Rectal smooth muscle tissue (tissue), 1 donor: Measurements from ENCODE around the gene ARMC2.
"Not testable (repeated sequence)": the region's sequence is repeated elsewhere in the genome, so short reads cannot be mapped to it uniquely, and the experiment has no call there.

Experiments
- H3K27ac ChIP-seq: one replicate; pipeline ENCODE4 v1.7.0; 2013; ENCODE audit warnings: low read depth, low read length, inconsistent platforms
- H3K27me3 ChIP-seq: one replicate; pipeline ENCODE4 v1.7.0; 2013; ENCODE audit warnings: low read length; ENCODE audit not compliant: control insufficient read depth, insufficient read depth
- H3K36me3 ChIP-seq: one replicate; pipeline ENCODE4 v1.7.0; 2013; ENCODE audit warnings: low read length; ENCODE audit not compliant: control insufficient read depth, insufficient read depth
- H3K4me1 ChIP-seq: one replicate; pipeline ENCODE4 v1.7.0; 2013; ENCODE audit warnings: low read length; ENCODE audit not compliant: control insufficient read depth, insufficient read depth
- H3K4me3 ChIP-seq: one replicate; pipeline ENCODE4 v1.7.0; 2013; ENCODE audit warnings: low read length
- H3K9ac ChIP-seq: one replicate; pipeline ENCODE4 v1.7.0; 2013; ENCODE audit warnings: low read length

The ARMC2 gene

DNA sequence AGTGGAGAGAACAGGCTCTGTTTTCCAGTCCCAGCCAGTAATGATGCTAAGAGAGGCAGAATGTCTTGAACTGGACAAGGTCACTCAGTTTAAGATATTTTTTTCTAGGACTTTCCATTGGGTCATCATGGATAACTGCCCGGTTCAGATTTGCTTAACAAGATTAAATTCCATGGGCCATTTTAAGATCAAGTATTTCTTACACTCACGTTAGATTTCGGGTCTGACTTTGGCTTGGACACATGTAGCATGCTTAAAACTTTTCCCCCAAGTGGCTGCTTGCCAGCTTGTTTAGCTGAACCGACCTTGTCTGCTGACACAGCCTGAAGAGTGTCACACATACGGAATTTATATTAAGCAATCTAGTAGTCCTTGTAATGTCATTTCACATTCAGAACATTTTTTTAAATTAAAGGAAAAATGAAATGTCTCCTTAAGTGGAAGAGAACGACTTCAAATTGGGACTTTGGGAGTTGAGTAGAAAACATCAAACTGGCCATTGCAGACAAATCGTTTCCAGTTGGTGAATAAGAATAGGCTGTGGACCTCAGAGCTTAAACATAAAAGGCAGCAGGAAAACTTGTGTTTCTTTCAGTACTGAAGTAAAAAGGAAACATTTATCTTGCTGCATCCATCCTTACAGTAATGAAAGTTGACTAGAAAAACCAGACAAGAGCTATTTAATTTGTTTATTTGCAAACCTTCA lies 29.0 kb downstream of the ARMC2 start:
- H3K9ac ChIP-seq, result no peak overlapping the region
- no peak overlapping the region for H3K4me3 ChIP-seq
- H3K36me3 ChIP-seq, result no peaks in the 10 kb centered on the region
- H3K4me1 ChIP-seq, result no peaks in the 10 kb centered on the region
- H3K27me3 ChIP-seq, result no peaks in the 10 kb centered on the region
- H3K27ac ChIP-seq, result no peak overlapping the region

DNA sequence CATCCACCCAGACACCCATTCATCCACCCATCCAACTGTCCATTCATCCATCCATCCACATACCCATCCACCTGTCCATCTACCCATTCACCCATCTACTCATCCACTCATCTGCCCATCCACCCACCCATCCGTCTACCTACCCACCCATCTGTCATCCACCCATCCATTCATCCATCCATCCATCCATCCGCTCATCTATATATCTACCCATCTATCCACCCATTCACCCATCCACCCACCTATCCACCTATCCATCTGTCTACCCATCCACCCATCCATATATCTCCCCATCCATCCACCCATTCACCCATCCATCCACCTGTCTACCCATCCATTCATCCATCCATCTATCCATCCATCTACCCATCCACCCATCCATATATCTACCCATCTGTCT lies 30.7 kb downstream of the ARMC2 start:
- no peak overlapping the region for H3K4me3 ChIP-seq
- H3K27ac ChIP-seq, result no peak overlapping the region

DNA sequence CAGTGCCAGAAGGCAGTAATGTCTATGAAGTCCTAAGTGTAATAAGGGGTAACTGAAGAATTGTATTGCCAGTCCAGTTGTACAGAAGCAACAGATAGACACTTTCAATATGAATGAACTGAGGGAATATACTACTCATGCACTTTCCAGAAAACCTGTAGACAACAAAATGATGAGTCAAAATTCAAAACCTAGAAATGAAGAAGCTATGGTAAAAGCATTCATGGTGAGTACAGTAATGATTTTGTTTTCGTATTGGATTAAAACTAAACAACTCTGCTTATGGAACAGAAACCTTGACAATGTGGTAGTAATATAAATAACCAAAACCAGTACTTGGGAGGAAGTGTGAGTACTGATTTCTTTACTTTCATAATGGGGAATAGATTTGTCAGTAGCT lies 35.0 kb downstream of the ARMC2 start:
- no peak overlapping the region for H3K27ac ChIP-seq
- no peak overlapping the region for H3K9ac ChIP-seq
- no peaks in the 10 kb centered on the region for H3K36me3 ChIP-seq
- H3K4me3 ChIP-seq, result no peak overlapping the region
- H3K4me1 ChIP-seq, result no peaks in the 10 kb centered on the region
- no peaks in the 10 kb centered on the region for H3K27me3 ChIP-seq

More for the DNA sequence above, 30.7 kb downstream of the ARMC2 start:
- Histone ChIP-seq H3K27me3 (no peaks in the 10 kb centered on the region), H3K9ac (no peak overlapping the region), H3K36me3 (no peaks in the 10 kb centered on the region), H3K4me1 (no peaks in the 10 kb centered on the region)

- H3K36me3 ChIP-seq, result no peaks in the 10 kb centered on the region
- H3K27ac ChIP-seq, result no peak overlapping the region
- H3K4me3 ChIP-seq, result no peak overlapping the region
- no peak overlapping the region for H3K9ac ChIP-seq
- H3K27me3 ChIP-seq, result no peaks in the 10 kb centered on the region
- H3K4me1 ChIP-seq, result no peaks in the 10 kb centered on the region
Measured at GRCh38 chr6:108884211-108885059, 36.2 kb downstream of the ARMC2 start.

GRCh38 chr6:108888052-108888451 lies 39.8 kb downstream of the ARMC2 start:
- Histone ChIP-seq H3K4me3 (no peak overlapping the region), H3K27ac (no peak overlapping the region), H3K9ac (no peak overlapping the region), H3K4me1 (no peaks in the 10 kb centered on the region), H3K27me3 (no peaks in the 10 kb centered on the region), H3K36me3 (no peaks in the 10 kb centered on the region)

- no peaks in the 10 kb centered on the region for H3K4me1 ChIP-seq
- H3K9ac ChIP-seq, result no peak overlapping the region
Measured at GRCh38 chr6:108888745-108889144, 40.5 kb downstream of the ARMC2 start.

DNA sequence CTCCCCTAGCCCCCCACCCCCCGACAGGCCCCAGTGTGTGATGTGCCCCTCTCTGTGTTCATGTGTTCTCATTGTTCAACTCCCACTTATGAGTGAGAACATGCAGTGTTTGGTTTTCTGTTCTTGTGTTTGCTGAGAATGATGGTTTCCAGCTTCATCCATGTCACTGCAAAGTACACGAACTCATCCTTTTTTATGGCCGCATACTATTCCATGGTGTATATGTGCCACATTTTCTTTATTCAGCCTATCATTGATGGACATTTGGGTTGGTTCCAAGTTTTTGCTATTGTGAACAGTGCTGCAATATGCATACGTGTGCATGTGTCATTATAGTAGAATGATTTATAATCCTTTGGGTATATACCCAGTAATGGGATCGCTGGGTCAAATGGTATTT lies 42.7 kb downstream of the ARMC2 start:
- not testable (repeated sequence) for H3K4me3 ChIP-seq, H3K27ac ChIP-seq, H3K36me3 ChIP-seq, H3K27me3 ChIP-seq, H3K4me1 ChIP-seq, H3K9ac ChIP-seq

More at GRCh38 chr6:108888745-108889144, 40.5 kb downstream of the ARMC2 start:
- H3K27ac ChIP-seq, result no peak overlapping the region
- H3K27me3 ChIP-seq, result no peaks in the 10 kb centered on the region
- H3K4me3 ChIP-seq, result no peak overlapping the region
- H3K36me3 ChIP-seq, result no peaks in the 10 kb centered on the region

- H3K27ac ChIP-seq, result no peak overlapping the region
- H3K27me3 ChIP-seq, result no peaks in the 10 kb centered on the region
- H3K9ac ChIP-seq, result no peak overlapping the region
- H3K4me1 ChIP-seq, result no peaks in the 10 kb centered on the region
- no peaks in the 10 kb centered on the region for H3K36me3 ChIP-seq
- no peak overlapping the region for H3K4me3 ChIP-seq
Measured at GRCh38 chr6:108895571-108895970, 47.3 kb downstream of the ARMC2 start.

DNA sequence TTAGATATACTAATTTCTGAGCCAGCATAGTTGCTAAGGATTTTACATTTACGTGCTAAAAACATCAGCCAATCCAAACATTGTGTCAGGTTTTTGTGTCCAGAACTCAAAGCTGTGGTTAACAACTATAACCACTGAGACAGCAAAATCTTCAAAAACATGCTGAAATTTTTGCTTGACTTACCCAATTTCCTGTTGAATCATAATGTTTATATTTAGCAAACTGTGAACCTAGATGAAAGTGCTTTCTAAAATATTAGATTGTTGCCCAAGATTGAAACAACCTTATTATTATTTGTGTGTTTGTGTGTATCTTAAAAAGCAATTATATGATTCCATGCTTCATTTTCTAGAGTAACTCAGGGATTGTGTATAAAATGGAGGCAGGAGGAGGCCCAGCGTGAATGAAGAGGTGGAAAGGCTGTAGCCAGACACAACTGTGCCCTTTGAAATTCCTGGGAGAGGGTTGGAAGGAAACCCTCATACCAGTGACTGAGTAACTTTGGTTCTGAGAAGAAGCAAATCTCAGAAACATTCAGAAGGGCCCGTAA lies 48.0 kb downstream of the ARMC2 start:
- Histone ChIP-seq H3K9ac (no peak overlapping the region), H3K4me1 (no peaks in the 10 kb centered on the region), H3K4me3 (no peak overlapping the region), H3K27ac (peak overlapping the region; percentile 14), H3K36me3 (no peaks in the 10 kb centered on the region), H3K27me3 (no peaks in the 10 kb centered on the region)

DNA sequence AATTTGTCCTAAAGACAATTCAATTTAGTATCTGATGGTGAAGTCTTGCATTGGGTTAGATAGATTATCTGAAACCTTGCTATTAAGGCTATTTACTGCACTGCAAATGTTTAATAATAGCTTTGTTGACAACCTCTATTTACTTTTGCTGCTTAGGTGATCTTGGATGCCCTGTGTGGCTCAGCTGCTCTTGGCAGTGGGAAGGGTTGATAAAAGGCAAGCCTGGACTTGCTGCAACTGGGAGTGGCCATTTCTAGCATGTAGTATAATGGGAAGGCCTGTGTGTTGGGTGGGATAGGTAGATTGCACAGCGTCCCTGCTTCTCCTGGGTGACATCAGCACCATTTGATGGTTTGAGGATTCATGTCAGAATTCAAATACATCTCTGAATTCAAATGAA lies 49.1 kb downstream of the ARMC2 start:
- no peaks in the 10 kb centered on the region for H3K27me3 ChIP-seq
- H3K9ac ChIP-seq, result no peak overlapping the region
- H3K27ac ChIP-seq, result no peak overlapping the region
- H3K36me3 ChIP-seq, result no peaks in the 10 kb centered on the region
- H3K4me1 ChIP-seq, result no peaks in the 10 kb centered on the region
- H3K4me3 ChIP-seq, result no peak overlapping the region

DNA sequence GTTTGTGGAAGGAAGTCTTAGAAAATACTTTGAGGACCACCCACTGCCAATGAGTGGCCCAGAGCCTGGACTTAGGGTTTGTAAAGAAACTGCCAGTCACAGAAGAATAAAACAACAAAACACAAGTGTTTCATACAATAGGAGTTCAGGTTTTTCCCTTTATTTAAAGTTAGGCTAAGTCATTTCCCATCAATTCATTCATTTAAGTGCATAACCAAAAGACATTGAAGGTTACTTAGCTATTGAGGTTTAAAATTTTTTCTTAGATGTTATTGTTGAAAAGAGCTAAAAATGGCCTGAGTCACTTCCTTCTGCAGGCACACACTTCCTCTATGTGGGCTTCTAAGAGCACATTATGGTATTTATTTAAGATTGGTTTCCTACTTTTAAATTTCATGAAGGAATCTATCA lies 54.2 kb downstream of the ARMC2 start:
- Histone ChIP-seq H3K4me1 (no peaks in the 10 kb centered on the region), H3K4me3 (no peak overlapping the region), H3K27ac (no peak overlapping the region), H3K27me3 (no peaks in the 10 kb centered on the region), H3K9ac (no peak overlapping the region), H3K36me3 (no peaks in the 10 kb centered on the region)

- Histone ChIP-seq H3K9ac (no peak overlapping the region), H3K27me3 (no peaks in the 10 kb centered on the region), H3K4me3 (no peak overlapping the region), H3K36me3 (no peaks in the 10 kb centered on the region), H3K4me1 (no peaks in the 10 kb centered on the region), H3K27ac (no peak overlapping the region)
Measured at GRCh38 chr6:108903796-108904195, 55.6 kb downstream of the ARMC2 start.
